ENCODE data around the gene SUN2. TPM values are rescaled to one million over a fixed set of nuclear protein-coding genes. Genes with fewer than 3 reads are reported as not detected.

Gene SUN2
- total and polyA plus RNA-seq, 9 of the 15 experiments (the other 6 are each of a cell fraction or from before 2014, with no cell fraction given), result 0.11 to 42.6 (median 16.7) TPM

GRCh38 chr22:38755155-38755910, 465 bp downstream of the SUN2 start (continued):
- TF ChIP-seq ZBTB40 (IDR thresholded peaks at IDR 0.05) (peak; percentile 19; the same call in 1 of the 2 replicates), ZBTB40 (CRISPR knock-in tag; IDR thresholded peaks at IDR 0.05) (no peak), CCNT2 (IDR thresholded peaks at IDR 0.05; ENCODE audit: borderline replicate concordance, extremely low read depth, insufficient read length, low read depth, low read length) (peak; percentile 67), TAF1 (IDR thresholded peaks at IDR 0.05; ENCODE audit: control insufficient read depth, extremely low read depth, insufficient read depth, low read length, severe bottlenecking) (peak; percentile 38), ARID4B (CRISPR knock-in tag; IDR thresholded peaks at IDR 0.05) (peak; percentile 52), BRD9 (IDR thresholded peaks at IDR 0.05; ENCODE audit: low read depth, partially characterized antibody) (no peak), ZNF347 (CRISPR knock-in tag; IDR thresholded peaks at IDR 0.05; ENCODE audit: low read depth) (no peak), FOXK2 (conservative IDR thresholded peaks at IDR 0.05 in 1 of 2, IDR thresholded peaks at IDR 0.05 in 1 of 2; ENCODE audit: low read depth in 2 of 2) (no peak), PURB (CRISPR knock-in tag; IDR thresholded peaks at IDR 0.05; ENCODE audit: low read depth) (no peak), MAX (CRISPR knock-in tag; IDR thresholded peaks at IDR 0.05) (peak; percentile 45; the same call in 1 of the 2 replicates), TSC22D4 (tag; IDR thresholded peaks at IDR 0.05) (no peak)
